COR-L47 (cell line): ENCODE results near the gene CEACAM5.

Experiments
- DNase-seq: peaks from one replicate; lab custom pipeline; 2025; lab: John Stamatoyannopoulos, UW

Gene CEACAM5

DNA sequence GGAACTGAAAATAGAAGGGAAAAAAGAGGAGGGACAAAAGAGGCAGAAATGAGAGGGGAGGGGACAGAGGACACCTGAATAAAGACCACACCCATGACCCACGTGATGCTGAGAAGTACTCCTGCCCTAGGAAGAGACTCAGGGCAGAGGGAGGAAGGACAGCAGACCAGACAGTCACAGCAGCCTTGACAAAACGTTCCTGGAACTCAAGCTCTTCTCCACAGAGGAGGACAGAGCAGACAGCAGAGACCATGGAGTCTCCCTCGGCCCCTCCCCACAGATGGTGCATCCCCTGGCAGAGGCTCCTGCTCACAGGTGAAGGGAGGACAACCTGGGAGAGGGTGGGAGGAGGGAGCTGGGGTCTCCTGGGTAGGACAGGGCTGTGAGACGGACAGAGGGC is at the start of gene CEACAM5:
Gene CEACAM5 (plus strand): TSS at position 146 of the 400 bp plus-strand sequence. CDS start 106 bp downstream, at position 252.
- no peak for DNase-seq

DNA sequence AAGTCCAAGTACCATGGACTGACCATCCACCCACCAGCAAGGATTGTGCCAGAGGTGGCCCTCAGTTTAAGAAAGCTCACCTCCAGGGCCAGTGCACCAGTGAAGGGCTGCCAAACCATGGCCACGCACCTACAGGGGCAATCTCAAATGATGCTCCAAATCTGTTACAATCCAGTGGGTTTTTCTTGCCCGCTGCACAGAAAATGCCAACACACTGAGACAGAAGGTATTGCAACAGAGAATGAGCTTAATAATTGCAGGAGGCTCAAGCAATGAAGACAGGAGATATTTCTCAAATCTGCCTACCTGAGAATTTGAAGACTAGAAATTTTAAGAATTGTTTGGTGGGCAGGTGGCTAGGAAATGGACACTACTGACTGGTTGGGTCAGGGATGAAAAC is 42.4 kb upstream of the CEACAM5 start:
- no peak for DNase-seq

DNA sequence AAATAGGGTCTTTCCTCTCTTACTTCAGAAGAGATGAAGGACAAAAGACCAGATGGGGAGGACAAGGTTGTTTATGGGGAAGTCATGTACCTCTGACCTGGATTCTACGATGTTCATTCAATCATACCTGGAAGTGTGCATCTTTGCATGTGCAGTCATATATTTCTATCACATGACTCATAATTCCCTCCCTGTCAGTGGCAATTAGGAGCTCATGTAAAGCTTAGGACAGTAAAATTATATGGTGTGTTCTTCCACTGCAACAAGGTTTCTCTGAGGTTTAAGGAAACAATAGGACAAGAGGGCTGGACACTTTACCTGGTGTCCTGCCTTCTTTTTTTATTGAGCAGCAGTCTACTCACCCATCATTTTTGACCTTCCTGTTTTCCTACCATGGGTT is 40.1 kb upstream of the CEACAM5 start:
- no peak for DNase-seq

DNA sequence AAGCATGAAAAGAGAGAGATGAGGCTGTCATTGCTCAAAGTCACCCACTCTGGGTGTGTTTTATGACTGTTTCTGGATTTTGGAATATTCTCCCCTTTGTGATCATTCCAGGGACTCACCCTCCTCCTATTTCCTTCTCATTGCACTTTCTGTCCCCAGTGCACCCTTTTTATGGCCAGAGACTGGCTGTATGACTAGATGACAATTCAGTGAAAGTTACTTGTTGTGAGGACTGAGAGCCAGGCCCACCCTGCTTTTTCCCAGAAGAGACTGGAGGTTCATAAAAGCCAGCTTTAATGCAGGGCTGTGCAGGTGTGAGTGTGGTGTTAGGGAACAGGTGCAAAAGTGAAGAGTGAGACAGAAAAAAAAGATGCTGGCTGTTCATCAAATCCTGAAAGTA is 37.7 kb upstream of the CEACAM5 start:
- no peak for DNase-seq

DNA sequence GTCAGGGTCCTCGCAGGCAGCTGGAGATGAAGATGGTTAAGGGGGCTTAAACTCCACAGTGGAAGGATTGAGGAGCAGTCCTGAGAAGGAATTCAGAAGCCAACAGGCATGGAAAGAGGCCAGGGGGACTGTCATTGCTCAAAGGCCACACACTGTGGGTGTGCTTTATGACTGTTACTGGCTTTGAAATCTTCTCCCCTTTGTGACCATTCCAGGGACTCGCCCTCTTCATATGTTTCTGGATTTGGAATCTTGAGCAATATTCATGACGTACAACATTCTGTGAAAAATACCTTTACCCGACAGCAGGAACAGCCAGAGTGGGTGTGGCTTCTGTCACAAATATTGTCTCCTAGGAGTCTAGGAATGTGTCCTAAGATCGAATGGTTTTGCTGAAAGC is 36.9 kb upstream of the CEACAM5 start:
- no peak for DNase-seq

DNA sequence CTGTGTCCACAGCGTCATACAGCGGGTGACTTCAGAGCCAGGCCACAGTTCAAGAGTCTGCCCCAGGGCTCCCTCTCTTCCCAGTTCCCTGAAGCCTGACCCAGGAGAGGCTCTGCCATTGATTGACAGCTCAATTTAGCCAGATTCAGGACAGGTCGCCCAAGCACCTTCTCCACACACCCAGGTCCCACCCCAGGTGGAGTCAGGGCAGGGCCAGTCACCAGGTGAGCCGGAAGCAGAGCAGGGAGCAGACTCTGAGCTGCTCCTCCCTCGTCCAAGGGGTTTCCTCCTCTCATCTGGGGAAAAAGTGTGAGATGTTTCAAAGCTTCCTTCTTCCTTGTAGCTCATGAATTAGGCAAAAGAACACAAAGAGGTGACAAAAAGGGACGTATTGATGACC is 26.0 kb upstream of the CEACAM5 start:
- DNase-seq, result no peak

DNA sequence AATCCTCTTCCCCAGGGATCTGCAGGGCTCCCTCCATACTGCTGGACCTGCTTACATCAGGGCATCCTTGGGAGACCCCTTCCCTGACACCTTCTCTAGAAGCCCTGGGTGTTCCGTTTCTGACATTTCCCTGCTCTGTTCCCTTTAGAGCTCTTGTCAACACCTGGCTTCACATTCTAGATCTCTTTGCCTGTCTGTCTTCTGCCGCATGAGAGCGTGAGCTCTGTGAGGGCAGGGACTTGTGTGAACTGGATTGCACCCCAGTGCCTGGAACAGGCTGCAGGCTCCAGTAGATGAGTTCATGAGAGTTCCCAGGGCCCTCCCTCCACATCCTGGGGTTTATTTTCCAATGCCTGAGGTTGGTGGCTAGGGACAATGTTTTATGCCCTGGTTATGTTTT is 21.0 kb upstream of the CEACAM5 start:
- DNase-seq, result no peak

DNA sequence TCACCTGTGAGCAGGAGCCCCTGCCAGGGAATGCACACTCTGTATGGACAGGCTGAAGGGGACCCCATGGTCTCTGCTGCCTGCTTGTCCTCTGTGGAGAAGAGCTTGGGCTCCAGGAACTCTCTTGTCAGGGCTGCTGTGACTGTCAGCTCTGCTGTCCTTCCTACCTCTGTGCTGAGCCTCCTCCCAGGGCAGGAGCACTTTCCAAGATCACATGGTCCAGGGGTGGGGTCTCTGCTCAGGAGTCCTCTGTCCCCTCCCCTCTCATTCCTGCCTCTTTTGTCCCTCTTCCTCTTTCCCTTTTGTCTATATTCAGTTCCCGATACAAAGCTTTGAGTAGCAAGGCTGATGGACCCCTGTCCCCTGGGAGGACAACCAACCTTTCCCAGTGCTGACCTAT is 20.3 kb upstream of the CEACAM5 start, which contains the start of gene CEACAM7:
Gene CEACAM7 (minus strand): TSS at position 173 of the 400 bp plus-strand sequence. CDS start 105 bp downstream, at position 68.
- DNase-seq, result no peak

DNA sequence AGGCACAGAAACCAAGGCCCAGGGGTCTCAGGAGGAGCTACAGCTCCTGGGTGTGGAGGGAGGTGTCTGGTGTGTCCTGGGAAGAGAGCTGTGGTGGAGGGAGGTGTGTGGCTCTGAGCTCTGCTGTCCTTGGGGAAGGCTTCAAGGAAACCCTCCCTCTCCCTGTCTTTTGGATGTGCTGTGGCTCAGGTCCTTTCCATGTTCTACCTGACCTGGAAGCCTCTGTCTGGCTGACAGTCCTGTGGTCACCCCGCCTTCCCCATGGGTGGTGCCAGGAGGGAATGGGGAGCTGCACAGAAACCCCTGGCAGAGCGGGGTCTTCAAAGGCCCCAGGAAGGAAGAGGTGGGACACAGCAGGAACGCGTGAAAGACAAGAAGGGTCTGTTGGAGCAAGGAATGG is 19.7 kb upstream of the CEACAM5 start:
- no peak for DNase-seq

DNA sequence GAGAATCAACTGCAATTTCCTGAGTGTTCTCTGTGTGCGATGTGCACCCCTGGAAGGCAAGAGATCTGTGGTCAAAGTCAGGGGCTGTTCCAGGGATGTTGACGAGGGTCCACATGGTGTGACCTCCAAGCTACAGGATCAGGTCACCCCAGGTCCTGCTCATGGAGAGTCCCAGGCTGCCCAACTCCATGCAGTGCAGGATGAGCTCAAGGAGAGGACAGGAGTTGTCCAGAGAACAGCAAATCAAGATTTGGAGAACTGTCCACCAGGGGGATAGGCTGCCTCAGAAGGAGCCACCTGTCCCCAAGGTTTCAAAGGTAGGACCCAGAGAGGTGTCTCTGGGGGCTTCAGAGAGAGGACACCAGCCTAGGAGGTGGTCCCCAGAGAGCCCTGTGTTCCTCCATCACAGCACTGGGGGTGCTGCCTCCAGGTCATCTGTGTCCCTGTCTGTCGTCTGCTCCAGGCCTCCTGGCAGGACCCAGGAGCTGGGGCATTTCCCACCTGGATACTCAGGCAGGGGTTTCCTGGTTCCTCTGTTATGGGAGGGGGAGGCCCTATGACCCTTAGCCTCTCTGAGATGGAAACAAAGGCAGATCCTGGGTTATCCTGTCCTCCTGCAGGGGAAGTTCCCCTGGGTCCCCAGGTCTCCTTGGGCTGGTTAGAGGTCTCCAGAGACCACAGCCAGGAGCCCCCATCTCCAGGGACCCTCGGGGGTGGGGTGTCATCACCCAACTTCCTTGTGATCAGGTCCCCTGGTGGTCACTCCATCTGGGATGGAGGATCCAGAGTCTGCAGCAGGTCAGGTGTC is 18.2 kb upstream of the CEACAM5 start:
- no peak for DNase-seq

DNA sequence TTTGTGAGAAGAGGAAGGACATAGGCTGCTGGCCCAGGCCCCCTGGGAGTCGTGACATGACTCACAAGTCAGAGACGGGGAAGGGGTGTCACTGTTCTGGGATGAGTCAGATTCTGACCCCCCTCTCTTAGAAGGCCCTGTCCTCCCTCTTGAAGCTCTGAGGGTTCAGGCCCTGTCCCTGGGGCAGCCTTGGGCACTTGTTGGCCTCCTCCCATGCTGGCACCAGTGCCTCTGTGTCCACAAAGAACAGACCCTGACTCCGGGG is 17.7 kb upstream of the CEACAM5 start:
- no peak for DNase-seq

DNA sequence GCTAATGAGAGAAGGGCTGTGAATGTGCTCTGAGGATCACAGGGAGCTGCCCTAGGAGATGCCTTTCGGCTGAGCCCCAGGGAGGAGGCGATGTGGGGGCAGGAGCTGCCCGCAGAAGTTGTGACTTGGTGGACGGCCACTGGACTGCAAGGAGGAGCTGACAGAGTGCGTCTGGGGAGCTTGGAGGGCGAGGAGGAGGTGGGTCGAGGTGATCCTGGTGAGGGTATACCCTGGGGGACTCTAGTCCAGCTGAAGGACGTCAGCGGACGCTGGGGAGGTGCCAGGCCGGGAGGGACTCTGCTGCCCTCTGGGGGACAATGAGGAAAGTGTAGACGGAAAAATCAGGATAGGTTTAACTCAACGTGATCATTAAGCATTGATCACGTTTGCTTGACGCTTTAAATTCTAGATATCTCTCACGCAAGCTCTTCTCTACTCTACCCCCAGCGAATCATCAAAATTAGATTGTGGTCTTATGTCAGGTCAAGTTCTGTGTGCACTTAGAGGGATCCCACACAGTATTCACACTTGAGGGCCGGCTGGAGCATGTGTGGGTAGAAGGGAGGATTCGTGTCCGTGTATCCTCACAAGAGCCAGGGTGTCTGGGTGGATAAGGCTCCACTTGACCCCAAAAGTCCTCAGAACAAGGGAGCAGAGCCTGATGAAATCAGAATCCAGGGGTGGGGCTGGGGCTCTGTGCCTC is 17.0 kb upstream of the CEACAM5 start:
- no peak for DNase-seq

DNA sequence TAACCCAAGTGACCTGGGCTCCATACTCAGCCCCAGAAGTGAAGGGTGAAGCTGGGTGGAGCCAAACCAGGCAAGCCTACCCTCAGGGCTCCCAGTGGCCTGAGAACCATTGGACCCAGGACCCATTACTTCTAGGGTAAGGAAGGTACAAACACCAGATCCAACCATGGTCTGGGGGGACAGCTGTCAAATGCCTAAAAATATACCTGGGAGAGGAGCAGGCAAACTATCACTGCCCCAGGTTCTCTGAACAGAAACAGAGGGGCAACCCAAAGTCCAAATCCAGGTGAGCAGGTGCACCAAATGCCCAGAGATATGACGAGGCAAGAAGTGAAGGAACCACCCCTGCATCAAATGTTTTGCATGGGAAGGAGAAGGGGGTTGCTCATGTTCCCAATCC is 14.2 kb upstream of the CEACAM5 start:
- no peak for DNase-seq

DNA sequence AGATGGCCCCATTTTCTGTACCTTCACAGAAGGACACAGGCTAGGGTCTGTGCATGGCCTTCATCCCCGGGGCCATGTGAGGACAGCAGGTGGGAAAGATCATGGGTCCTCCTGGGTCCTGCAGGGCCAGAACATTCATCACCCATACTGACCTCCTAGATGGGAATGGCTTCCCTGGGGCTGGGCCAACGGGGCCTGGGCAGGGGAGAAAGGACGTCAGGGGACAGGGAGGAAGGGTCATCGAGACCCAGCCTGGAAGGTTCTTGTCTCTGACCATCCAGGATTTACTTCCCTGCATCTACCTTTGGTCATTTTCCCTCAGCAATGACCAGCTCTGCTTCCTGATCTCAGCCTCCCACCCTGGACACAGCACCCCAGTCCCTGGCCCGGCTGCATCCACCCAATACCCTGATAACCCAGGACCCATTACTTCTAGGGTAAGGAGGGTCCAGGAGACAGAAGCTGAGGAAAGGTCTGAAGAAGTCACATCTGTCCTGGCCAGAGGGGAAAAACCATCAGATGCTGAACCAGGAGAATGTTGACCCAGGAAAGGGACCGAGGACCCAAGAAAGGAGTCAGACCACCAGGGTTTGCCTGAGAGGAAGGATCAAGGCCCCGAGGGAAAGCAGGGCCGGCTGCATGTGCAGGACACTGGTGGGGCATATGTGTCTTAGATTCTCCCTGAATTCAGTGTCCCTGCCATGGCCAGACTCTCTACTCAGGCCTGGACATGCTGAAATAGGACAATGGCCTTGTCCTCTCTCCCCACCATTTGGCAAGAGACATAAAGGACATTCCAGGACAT is 13.4 kb upstream of the CEACAM5 start:
- DNase-seq, result no peak

DNA sequence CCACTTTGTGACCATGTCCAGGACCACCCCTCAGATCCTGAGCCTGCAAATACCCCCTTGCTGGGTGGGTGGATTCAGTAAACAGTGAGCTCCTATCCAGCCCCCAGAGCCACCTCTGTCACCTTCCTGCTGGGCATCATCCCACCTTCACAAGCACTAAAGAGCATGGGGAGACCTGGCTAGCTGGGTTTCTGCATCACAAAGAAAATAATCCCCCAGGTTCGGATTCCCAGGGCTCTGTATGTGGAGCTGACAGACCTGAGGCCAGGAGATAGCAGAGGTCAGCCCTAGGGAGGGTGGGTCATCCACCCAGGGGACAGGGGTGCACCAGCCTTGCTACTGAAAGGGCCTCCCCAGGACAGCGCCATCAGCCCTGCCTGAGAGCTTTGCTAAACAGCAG is 12.7 kb upstream of the CEACAM5 start:
- DNase-seq, result no peak

DNA sequence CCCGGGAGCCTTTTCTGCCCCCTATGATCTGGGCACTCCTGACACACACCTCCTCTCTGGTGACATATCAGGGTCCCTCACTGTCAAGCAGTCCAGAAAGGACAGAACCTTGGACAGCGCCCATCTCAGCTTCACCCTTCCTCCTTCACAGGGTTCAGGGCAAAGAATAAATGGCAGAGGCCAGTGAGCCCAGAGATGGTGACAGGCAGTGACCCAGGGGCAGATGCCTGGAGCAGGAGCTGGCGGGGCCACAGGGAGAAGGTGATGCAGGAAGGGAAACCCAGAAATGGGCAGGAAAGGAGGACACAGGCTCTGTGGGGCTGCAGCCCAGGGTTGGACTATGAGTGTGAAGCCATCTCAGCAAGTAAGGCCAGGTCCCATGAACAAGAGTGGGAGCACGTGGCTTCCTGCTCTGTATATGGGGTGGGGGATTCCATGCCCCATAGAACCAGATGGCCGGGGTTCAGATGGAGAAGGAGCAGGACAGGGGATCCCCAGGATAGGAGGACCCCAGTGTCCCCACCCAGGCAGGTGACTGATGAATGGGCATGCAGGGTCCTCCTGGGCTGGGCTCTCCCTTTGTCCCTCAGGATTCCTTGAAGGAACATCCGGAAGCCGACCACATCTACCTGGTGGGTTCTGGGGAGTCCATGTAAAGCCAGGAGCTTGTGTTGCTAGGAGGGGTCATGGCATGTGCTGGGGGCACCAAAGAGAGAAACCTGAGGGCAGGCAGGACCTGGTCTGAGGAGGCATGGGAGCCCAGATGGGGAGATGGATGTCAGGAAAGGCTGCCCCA is 11.8 kb upstream of the CEACAM5 start:
- no peak for DNase-seq

DNA sequence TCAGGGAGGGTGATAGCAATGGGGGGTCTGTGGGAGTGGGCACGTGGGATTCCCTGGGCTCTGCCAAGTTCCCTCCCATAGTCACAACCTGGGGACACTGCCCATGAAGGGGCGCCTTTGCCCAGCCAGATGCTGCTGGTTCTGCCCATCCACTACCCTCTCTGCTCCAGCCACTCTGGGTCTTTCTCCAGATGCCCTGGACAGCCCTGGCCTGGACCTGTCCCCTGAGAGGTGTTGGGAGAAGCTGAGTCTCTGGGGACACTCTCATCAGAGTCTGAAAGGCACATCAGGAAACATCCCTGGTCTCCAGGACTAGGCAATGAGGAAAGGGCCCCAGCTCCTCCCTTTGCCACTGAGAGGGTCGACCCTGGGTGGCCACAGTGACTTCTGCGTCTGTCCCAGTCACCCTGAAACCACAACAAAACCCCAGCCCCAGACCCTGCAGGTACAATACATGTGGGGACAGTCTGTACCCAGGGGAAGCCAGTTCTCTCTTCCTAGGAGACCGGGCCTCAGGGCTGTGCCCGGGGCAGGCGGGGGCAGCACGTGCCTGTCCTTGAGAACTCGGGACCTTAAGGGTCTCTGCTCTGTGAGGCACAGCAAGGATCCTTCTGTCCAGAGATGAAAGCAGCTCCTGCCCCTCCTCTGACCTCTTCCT is 11.1 kb upstream of the CEACAM5 start:
- no peak for DNase-seq

DNA sequence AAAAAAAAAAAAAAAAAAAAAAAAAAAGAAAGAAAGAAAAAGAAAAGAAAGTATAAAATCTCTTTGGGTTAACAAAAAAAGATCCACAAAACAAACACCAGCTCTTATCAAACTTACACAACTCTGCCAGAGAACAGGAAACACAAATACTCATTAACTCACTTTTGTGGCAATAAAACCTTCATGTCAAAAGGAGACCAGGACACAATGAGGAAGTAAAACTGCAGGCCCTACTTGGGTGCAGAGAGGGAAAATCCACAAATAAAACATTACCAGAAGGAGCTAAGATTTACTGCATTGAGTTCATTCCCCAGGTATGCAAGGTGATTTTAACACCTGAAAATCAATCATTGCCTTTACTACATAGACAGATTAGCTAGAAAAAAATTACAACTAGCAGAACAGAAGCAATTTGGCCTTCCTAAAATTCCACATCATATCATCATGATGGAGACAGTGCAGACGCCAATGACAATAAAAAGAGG is 9.6 kb upstream of the CEACAM5 start:
- no peak for DNase-seq

DNA sequence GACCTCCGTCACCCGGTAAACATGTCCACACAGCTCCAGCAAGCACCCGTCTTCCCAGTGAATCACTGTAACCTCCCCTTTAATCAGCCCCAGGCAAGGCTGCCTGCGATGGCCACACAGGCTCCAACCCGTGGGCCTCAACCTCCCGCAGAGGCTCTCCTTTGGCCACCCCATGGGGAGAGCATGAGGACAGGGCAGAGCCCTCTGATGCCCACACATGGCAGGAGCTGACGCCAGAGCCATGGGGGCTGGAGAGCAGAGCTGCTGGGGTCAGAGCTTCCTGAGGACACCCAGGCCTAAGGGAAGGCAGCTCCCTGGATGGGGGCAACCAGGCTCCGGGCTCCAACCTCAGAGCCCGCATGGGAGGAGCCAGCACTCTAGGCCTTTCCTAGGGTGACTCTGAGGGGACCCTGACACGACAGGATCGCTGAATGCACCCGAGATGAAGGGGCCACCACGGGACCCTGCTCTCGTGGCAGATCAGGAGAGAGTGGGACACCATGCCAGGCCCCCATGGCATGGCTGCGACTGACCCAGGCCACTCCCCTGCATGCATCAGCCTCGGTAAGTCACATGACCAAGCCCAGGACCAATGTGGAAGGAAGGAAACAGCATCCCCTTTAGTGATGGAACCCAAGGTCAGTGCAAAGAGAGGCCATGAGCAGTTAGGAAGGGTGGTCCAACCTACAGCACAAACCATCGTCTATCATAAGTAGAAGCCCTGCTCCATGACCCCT is 9.0 kb upstream of the CEACAM5 start:
- no peak for DNase-seq

DNA sequence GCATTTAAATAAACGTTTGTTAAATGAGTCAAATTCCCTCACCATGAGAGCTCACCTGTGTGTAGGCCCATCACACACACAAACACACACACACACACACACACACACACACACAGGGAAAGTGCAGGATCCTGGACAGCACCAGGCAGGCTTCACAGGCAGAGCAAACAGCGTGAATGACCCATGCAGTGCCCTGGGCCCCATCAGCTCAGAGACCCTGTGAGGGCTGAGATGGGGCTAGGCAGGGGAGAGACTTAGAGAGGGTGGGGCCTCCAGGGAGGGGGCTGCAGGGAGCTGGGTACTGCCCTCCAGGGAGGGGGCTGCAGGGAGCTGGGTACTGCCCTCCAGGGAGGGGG is 8.5 kb upstream of the CEACAM5 start:
- no peak for DNase-seq
